IPS-18c (cell line): Measurements from ENCODE around the gene FEV.

Experiments used
- H3K4me3 ChIP-seq: 2 replicates; pipeline ENCODE4 v1.7.0; 2013; ENCODE audit warnings: low read depth, mild to moderate bottlenecking, low read length, moderate library complexity; ENCODE audit not compliant: insufficient read depth
- H3K9me3 ChIP-seq: one replicate; pipeline ENCODE4 v1.6.1; 2013; ENCODE audit warnings: mild to moderate bottlenecking, low read length, moderate library complexity; ENCODE audit not compliant: control insufficient read depth, insufficient read depth

FEV gene

DNA sequence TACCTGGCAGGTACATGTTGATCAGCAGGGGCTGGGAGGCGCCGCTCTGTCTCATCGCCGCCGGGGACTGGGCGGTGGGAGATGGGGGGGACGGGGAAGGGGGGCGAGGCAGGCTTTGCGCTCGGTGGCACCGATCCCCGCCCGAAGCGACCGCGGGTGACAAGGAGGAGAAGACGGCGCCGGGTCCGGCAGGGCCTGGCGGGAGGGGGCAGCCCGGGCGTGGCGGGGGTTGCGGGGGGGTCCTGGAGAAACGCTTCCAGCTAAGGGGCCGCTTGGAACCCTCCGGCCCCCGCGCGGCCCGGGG is at the start of gene FEV:
Gene FEV, minus strand, starts transcription at position 164 of the 304 bp plus-strand sequence. Its CDS starts 109 bp downstream, at position 55.
- Histone ChIP-seq H3K9me3 (peaks cover 3% of the 10 kb centered on the region), H3K4me3 (peak within 1 kb of the TSS; percentile 34)

GRCh38 chr2:219032051-219032745 is 47.2 kb upstream of the FEV start:
- Histone ChIP-seq H3K9me3 (no peaks in the 10 kb centered on the region), H3K4me3 (no peak overlapping the region)

DNA sequence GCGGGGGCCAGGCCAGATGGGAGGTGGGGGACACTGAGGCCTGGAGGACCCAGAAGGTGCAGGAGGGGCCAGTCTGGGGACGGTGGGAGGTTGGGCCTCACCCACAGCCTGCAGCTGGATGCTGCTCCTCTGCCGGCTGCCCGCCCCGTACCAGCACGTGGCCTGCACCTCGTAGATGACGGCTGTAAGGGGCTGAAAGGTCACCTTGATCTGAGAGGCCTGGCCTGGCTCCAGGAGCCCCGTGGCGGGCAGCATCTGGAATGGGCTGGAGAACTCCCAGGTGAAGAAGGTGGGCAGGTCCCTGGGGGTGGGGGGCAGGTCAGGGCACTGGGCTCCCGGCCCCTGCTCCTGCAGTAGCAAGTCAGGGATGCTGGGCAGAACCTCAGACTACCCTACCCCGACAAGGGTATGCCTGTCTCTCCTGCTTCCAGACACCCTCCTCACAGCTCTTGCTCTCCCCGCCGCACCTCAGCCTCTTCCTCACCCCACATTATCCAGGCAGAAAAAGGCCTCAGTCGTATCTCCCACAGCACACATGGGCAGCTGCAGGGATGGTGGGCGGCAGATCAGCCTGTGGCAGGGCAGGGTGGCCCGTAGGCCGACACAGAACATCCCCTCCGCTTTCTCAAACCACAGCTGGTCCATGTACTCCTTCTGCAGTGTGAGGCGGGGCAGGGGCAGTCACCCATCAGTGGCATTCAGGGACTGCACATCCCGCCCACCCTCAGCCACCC is 46.2 kb upstream of the FEV start:
- Histone ChIP-seq H3K4me3 (no peak overlapping the region), H3K9me3 (no peaks in the 10 kb centered on the region)

DNA sequence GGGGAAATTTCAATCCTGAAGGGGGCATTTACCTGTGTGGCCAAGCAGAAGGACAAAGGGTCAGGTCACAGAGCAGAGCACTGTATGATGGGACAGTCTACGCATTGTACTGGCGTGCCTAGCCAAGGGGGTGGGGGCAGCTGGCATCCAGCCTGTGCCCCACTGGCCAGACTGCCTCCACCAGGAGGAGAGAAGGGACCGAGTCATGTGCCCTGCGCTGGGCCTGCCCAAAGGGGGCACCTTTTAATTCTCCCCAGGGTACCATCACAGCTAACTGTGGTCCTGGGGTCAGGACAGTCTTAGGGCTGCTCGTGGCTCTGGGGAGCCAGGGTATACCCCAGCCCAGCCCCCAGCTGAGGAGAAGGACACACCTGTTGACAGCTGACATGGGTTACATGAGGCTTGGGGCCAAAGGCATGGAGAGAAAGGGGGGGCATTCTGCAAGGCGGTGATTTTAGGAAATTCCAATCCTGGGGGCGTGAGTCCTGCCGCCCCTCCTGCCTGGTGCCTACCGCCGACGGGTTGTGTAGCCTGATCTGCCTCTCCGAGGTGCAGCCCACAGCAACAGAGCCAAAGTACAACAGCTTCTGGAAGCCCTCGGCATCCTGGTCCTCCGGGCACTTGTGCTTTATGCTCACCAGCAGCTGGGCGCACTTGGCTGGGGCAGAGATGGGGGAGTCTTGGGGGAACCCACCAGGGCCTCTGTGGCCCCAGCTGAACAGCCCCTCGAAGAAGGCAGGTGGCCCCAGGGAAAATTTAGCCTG is 45.4 kb upstream of the FEV start:
- Histone ChIP-seq H3K4me3 (no peak overlapping the region), H3K9me3 (no peaks in the 10 kb centered on the region)

GRCh38 chr2:219029829-219030165 is 44.8 kb upstream of the FEV start:
- no peak overlapping the region for H3K4me3 ChIP-seq
- H3K9me3 ChIP-seq, result no peaks in the 10 kb centered on the region

- H3K9me3 ChIP-seq, result no peaks in the 10 kb centered on the region
Observed at GRCh38 chr2:219028996-219029828, 44.2 kb upstream of the FEV start.

DNA sequence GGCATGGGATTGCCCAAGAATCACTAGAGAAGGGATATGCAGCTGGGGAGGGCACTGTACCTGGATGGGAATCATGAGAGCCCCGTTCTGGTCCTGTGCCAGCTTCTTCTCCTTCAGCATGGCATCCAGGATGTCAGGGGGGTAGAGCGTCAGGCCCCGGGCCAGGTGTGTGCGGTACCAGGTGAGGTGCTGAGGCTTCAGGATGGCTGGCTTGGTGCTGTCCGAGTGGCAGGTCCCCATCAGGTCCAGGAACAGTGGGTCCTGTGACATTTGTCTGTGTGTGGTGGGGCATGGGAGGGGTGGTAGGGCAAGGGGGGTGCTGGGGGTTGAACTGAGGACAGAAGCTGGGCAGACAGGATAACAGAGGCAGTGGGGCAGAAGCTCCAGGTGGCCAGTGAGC is 43.2 kb upstream of the FEV start:
- H3K4me3 ChIP-seq, result no peak overlapping the region
- H3K9me3 ChIP-seq, result no peaks in the 10 kb centered on the region

More at GRCh38 chr2:219028996-219029828, 44.2 kb upstream of the FEV start:
- H3K4me3 ChIP-seq, result no peak overlapping the region

DNA sequence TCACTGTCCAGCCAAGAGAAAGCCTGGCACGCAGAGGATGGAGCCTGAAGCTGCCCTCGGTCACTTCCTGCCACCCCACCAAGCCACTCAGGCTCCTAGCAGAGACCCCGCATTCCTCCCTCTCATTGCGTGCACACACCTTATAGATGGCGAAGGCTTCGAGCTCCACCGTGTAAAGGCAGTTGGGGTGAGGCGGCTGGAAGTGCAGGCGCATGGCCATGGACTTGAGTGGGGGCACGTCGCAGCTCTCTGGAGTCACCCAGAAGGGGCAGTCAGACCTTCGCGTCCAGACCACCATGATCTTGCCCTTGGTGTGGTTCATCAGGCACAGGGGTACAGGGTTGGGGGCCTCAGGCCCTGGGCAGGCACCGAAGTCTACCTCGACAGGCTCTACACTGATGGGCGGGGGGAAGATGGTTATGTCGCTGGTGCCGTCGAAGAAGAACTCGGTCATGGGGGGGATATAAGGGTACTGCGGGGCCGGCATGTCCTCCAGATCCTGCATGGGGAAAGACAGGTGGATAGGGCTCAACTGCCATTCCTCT is 42.6 kb upstream of the FEV start:
- H3K9me3 ChIP-seq, result no peaks in the 10 kb centered on the region
- no peak overlapping the region for H3K4me3 ChIP-seq

- Histone ChIP-seq H3K4me3 (no peak overlapping the region), H3K9me3 (no peaks in the 10 kb centered on the region)
Observed at GRCh38 chr2:219026946-219027345, 42.0 kb upstream of the FEV start.

DNA sequence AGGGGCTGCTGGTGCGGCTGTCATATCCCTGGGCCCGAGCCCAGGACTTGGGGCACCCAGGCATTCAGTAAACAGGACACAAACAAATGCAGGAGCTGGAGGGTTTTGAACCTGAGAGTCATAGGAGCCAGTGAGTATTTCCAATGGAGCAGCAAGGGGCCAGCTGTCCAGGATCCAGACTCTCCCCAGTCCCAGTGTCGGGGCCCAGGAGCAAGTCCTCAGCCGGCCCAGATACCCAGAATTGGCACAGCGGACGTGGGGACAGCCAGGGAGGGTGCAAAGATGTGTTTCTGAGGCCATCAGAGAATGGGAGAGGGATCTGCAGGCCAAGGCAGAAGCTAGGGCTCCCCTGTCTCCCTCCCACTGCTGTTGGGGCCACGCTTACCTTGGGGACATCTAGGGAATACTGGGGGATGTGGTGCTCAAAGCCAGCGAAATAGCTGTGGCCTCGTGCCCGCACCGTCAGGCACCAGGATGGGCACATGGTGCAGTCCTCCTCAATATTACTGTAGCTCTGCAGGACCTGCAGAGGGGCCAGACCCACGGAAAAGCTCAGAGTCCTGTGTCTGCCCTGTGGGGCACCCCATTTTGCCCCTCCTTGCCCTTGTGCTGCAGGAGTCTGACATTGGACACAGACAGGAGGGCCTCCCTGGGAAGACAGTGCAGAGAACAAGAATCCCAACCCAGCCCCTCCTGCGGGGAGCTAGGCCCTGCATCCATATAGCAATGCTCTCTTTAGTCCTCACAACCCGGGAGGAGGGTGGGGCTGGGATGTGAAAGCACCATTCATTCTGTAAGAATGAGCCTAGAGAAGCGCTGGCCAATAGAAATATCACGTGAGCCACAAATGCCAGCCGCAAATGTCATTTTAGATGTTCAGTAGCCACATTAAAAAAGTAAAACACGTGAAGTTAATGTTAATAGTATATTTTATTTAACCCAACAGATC is 40.9 kb upstream of the FEV start:
- Histone ChIP-seq H3K4me3 (no peak overlapping the region), H3K9me3 (no peaks in the 10 kb centered on the region)

DNA sequence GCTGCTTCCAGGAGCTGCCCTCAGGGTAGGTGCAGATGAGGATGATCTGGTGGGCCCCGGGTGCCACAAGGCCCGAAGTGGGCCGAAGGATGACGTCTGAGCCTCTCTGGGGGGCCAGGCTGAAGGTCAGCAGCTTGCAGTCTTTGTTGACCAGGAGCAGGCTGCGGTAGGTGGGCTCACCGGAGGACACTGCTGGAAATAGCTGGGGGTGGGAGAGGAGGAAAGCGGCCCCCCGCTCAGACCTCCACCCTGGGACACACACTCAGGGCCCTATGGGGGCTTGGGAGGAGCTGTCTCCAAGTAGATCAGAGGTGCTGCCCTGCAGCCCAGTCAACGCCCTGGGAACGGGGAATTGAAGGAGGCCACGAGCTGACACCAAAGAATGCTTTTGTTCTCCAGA is 39.1 kb upstream of the FEV start:
- Histone ChIP-seq H3K9me3 (no peaks in the 10 kb centered on the region), H3K4me3 (no peak overlapping the region)

- Histone ChIP-seq H3K9me3 (no peaks in the 10 kb centered on the region), H3K4me3 (no peak overlapping the region)
Observed at GRCh38 chr2:219023045-219023605, 38.1 kb upstream of the FEV start.

DNA sequence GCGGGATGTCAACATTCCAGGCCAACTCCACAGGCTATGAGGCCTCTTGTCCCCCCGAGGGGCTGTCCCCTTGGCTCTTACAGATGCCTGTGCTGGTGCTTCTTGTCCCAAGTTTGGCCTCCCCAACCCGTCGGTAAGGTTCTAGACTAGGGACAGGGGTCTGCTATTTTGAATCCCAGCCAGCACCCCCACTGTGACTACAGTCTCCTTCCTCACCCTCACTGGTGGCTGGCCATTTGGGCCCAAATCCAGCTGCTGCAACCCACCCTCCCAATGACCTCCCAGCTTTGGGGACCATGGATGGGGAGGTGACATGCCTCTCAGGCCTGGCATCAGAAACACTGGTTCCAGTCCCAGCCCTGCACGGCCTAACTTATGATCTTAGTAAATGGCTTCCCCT is 37.6 kb upstream of the FEV start:
- no peaks in the 10 kb centered on the region for H3K9me3 ChIP-seq
- no peak overlapping the region for H3K4me3 ChIP-seq

- H3K9me3 ChIP-seq, result no peaks in the 10 kb centered on the region
- H3K4me3 ChIP-seq, result no peak overlapping the region
Observed at GRCh38 chr2:219022041-219022440, 37.1 kb upstream of the FEV start.

GRCh38 chr2:219021591-219021990 is 36.6 kb upstream of the FEV start:
- Histone ChIP-seq H3K9me3 (no peaks in the 10 kb centered on the region), H3K4me3 (no peak overlapping the region)
